GM18499 (cell line): ENCODE measurements around the gene MAP4K2.

Source experiments
- ATAC-seq: cut with Tn5 transposase; IDR thresholded peaks from one replicate; pipeline ENCODE4 v1.9.1; 2021; ENCODE audit warnings: moderate number of reproducible peaks; ENCODE audit not compliant: insufficient read depth, unreplicated experiment

MAP4K2 gene

GRCh38 chr11:64839335-64839734 lies 36.3 kb upstream of the MAP4K2 start:
- no peak for ATAC-seq

DNA sequence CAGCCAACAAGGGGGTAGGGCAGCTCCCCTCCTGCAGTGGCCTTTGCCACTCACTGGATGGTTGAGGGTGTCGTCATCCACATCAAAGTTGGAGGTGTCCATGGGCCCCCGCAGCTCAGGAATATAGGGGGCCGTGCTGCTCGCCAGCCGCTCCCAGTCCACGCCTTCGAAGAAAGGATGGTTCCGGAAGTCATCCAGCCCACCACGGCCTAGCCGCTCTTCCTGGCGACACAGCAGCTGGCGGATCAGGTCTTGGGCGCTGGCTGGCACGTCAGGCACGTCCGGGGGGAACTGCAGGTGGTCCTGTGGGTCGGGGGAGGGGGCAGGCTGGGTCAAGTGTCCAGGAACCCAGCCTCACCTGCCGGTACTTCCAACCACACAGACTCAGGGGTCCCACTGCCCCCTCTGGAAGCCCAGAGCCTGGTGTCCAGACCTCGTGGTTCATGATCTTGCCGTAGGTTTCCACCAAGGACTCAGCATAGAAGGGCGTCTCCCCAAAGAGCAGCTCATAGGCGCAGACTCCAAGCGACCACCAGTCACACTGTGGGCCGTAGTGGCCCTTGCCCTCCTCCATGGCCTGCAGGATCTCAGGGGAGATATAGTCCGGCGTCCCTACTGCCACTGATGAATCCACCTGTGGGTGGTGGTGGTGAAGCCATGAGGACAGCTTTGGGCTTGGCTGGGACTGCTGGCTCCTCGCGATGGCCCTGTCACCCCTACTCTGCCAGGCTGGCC lies 35.8 kb upstream of the MAP4K2 start:
- no peak for ATAC-seq

DNA sequence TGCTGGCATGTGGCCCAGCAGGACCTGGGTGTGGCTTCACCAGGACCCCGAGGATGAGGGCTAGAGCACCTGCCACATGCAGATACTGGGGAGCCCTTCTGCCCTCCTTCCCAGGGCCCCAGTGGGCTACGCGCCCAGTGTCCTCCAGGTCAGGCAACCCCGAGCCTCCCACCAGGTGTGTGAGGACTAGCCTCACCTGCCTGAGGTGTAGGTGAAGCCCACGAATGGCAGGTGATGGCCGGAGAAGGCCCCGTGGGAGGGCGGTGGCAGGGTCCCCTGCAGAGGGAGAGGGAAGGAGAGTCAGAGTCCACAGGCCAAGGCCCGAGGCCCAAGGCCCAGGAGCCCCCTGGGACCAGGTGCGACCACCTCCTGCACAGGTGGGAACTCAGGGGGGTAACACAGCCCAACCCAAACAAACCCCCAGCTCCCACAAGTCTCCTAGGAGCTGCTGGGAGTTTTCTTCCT lies 34.9 kb upstream of the MAP4K2 start:
- no peak for ATAC-seq

GRCh38 chr11:64836448-64837072 lies 33.5 kb upstream of the MAP4K2 start:
- no peak for ATAC-seq

GRCh38 chr11:64835616-64836447 lies 32.8 kb upstream of the MAP4K2 start:
- no peak for ATAC-seq

- no peak for ATAC-seq
These were observed 32.0 kb upstream of the MAP4K2 start for GRCh38 chr11:64834723-64835615.

GRCh38 chr11:64834031-64834722 lies 31.2 kb upstream of the MAP4K2 start:
- ATAC-seq: no peak

GRCh38 chr11:64833509-64833908 lies 30.5 kb upstream of the MAP4K2 start:
- ATAC-seq: no peak

DNA sequence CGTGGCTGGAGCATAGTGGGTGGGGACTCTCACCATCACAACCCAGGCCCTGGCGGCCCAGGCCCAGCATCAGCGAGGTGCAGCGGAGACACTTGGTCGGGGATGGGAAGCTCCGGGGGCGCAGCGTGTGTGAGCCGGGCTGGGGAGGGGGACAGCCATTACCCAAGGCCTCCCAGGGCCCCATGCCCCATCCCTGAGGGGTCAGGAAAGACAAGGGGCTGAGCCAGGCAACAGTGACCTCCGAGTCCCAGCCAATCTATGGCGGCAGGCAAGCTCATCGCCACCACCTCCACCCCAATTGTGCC lies 30.1 kb upstream of the MAP4K2 start:
- ATAC-seq: no peak

DNA sequence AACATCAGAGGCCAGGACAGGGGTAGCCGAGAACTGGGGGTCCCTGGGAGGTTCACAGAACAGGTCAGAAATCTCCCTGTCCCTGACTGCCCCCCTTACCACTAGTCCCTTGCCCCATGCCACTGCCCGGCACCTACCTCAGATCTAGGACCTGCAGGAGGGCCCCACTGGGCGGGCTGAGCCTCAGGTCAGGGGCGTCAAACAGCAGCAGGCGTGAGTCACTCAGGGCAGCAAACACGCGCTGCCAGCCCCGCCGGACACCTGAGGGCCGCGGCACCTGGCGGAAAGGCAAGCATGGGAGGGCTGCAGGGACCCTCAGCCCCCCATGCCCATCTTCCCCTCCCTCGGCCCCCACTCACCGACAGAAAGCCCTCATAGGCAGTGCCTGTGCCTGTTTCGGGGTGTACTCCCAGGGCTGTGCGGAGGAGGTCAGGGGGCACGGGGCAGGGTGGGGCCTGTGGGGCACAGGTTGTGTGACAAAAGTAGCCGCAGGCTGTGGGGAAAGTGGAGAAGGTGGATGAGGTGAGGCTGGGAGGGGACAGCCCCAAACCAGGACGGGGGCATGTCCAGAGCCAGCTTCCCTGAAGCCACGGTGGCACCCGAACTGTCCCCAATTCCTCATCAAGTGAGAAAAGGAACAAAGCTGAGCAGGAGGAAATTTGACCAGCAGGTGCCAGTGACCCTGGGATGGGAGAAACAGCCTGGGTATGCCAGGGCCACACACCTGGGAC lies 29.6 kb upstream of the MAP4K2 start:
- no peak for ATAC-seq

GRCh38 chr11:64831411-64831891 lies 28.4 kb upstream of the MAP4K2 start:
- no peak for ATAC-seq

DNA sequence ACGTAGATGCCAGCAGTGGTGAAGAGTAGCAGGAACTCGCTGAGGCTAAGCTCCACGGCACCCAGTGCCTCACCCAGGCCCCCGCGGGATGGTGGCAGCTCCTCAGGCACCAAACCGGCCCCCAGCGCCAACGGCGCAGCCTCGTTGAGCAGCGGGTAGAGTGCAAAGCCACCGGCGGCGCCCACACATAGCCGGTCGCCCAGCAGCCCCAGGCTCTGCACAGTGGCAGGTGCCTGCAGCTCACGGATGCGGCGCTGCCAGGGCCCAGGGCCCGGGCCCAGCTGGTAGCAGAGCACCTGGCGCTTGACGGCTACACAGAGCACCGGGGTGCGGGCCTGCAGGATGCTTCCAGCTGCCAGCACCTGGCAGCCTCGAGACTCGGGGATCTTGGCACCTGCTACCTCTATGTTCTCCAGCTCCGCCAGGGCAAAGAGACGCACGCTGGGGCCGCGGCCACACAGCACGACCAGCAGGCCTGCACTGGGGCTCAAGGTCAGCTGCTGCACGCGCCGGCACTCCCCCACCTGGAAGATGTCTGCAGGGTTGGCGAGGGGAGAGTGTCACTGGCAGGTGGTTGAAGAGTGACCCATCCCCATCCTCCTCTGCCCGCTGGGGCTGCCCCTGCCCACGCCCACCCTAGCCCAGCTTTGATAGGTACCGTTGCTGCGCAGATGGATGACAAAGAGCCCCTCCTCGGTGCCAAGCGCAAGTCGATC lies 26.7 kb upstream of the MAP4K2 start:
- ATAC-seq: no peak

DNA sequence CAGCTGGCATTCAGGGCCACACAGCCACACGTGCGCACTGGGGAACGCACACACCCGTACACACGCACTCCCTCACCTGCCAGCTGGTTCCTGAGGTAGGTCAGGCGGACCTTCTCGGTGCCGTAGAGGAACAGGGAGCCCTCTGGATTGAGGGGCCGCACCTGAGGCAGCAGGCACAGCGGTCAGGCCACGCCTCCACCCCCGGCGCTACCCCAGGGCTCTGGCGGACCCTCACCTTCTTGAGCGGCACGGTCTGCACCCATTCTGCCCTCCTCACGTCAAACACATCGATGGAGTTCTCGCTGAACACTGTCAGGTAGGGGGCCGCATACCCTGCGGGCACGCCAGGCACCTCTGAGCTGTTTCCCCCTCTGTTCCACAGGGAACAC lies 24.4 kb upstream of the MAP4K2 start:
- ATAC-seq: no peak

DNA sequence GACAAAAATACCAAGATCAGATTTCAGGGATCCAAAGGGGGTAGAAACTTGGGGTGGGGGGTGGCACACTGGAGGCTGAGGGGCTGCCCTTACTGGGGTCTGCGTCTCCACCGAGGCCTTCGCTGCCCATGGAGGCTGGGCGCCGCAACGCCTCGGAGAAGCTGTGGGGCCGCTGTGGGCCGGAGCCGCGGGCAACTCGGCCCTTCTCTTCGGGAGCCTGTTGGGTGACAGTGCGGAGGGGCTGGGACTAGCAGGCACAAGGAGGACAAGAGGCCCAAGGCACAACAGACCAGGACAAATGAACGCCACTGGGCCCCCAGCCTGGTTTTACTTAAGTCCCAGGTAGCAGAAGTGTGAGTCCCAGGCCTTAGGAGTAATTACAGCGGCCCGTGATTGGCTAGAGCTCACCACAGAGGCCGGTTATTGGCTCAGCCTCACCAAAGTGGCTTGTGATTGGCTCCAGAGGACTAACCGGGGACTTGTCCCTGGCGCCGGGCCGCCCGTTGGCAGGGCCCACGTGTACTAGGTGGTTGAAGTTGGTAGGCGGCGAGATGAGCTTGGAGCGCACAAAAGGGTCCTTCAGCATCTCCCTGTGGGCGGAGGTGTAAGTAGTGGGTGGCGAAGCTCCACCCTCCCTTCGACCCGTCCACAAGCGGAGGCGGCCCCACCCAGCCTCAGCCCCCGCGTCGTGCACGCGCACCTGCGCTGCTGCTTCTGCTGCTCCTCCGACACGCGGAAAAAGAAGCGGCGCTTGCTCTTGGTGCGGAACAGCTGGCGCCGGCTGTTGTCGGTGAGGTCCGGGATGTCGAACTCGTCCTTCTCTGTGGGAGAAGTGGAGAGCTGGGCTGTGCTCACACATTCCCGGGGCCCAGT lies 23.8 kb upstream of the MAP4K2 start:
- ATAC-seq: no peak

DNA sequence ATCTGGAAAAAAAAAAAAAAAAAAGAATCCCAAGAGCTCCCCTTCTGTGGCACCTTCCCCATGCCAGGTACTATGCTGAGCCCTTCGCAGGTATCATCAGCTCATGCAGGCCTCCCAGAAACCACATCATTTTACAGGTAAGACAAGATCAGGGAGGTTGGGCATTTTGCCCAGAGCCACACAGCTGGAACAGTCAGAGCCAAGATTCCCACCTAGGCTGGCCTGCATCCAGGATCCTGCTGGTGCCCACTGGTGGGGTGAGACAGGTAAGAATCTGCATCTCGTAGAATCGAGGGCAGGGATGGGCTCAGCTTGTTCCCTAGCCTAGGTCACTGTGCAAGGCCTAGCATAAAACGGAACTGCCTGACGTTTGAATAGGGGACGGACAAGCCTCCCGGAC lies 23.0 kb upstream of the MAP4K2 start:
- no peak for ATAC-seq

- no peak for ATAC-seq
These were observed 20.6 kb upstream of the MAP4K2 start for GRCh38 chr11:64823568-64824119.

DNA sequence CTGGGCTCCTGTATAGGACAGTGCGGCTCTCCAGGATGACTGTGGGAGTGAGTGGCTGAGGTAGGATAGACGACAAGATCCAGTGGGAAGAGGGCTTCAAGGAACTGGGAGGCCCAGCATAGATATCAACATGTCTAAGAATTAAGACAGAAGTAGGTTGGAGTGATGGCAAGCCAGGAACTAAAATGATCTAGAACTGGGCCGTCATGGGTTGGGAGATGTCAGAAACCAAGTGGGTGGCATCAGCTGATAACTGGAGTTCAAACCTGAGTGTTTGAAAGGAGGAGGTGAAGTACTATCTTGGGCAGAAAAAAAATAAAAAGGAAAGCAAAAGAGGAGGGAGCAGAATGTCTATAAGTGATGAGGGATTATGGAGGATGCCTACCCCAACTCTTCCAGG lies 14.5 kb upstream of the MAP4K2 start:
- ATAC-seq: no peak
